ENCODE results near the gene MMAB.

GRCh38 chr12:109589240-109589590 is 15.9 kb upstream of the MMAB start:
- TF ChIP-seq CTCF (IDR thresholded peaks at IDR 0.05) (no peak), EP300 (IDR thresholded peaks at IDR 0.05) (no peak), POLR2A (IDR thresholded peaks at IDR 0.05) (no peak)
